ENCODE results near the gene PCDHA10. TPM values are rescaled to one million over a fixed set of nuclear protein-coding genes. Genes with fewer than 3 reads are reported as not detected.

PCDHA10 gene
- total RNA-seq, 2 donors from 2014 or later = 0.28 to 0.41 TPM

- no peak for DNase-seq (ENCODE audit: low spot score)
- no peak overlapping the region for H3K27ac ChIP-seq
- H3K36me3 ChIP-seq = no peaks in the 10 kb centered on the region
- H3K27me3 ChIP-seq (replicated peaks; ENCODE audit: insufficient read depth) = no peaks in the 10 kb centered on the region
- H3K9me3 ChIP-seq = peaks cover 36% of the 10 kb centered on the region
- H3K4me3 ChIP-seq = no peak overlapping the region
- ATAC-seq (ENCODE audit: insufficient number of reproducible peaks, low FRiP score, low read depth) = no peak
- no peak for TF ChIP-seq CTCF (IDR thresholded peaks at IDR 0.05)
- H3K4me1 ChIP-seq (ENCODE audit: control insufficient read depth in 1 of 2, low read depth in 2 of 2) = no peaks in the 10 kb centered on the region
Observed at GRCh38 chr5:140882591-140882899, 26.8 kb downstream of the PCDHA10 start.

GRCh38 chr5:140883373-140883772 is 27.7 kb downstream of the PCDHA10 start:
- ATAC-seq (ENCODE audit: insufficient number of reproducible peaks, low FRiP score, low read depth) (no peak), DNase-seq (ENCODE audit: low spot score) (no peak)
- Histone ChIP-seq H3K4me3 (no peak overlapping the region), H3K4me1 (ENCODE audit: control insufficient read depth in 1 of 2, low read depth in 2 of 2) (no peaks in the 10 kb centered on the region), H3K27me3 (replicated peaks; ENCODE audit: insufficient read depth) (no peaks in the 10 kb centered on the region), H3K36me3 (no peaks in the 10 kb centered on the region), H3K27ac (no peak overlapping the region), H3K9me3 (peaks cover 36% of the 10 kb centered on the region)
- TF ChIP-seq CTCF (IDR thresholded peaks at IDR 0.05) = no peak

GRCh38 chr5:140883927-140884697 is 28.4 kb downstream of the PCDHA10 start:
- no peak for TF ChIP-seq CTCF (IDR thresholded peaks at IDR 0.05)
- no peak overlapping the region for H3K4me3 ChIP-seq
- H3K27me3 ChIP-seq (replicated peaks; ENCODE audit: insufficient read depth) = no peaks in the 10 kb centered on the region
- no peak for ATAC-seq (ENCODE audit: insufficient number of reproducible peaks, low FRiP score, low read depth)
- H3K9me3 ChIP-seq = peaks cover 36% of the 10 kb centered on the region
- no peaks in the 10 kb centered on the region for H3K4me1 ChIP-seq (ENCODE audit: control insufficient read depth in 1 of 2, low read depth in 2 of 2)
- no peak overlapping the region for H3K27ac ChIP-seq
- no peaks in the 10 kb centered on the region for H3K36me3 ChIP-seq
- no peak for DNase-seq (ENCODE audit: low spot score)

GRCh38 chr5:140916325-140916724 is 60.6 kb downstream of the PCDHA10 start:
- Histone ChIP-seq H3K4me1 (ENCODE audit: control insufficient read depth in 1 of 2, low read depth in 2 of 2) (no peaks in the 10 kb centered on the region), H3K4me3 (no peak overlapping the region), H3K9me3 (no peaks in the 10 kb centered on the region), H3K27ac (no peak overlapping the region), H3K27me3 (replicated peaks; ENCODE audit: insufficient read depth) (no peaks in the 10 kb centered on the region), H3K36me3 (no peaks in the 10 kb centered on the region)
- no peak for DNase-seq (ENCODE audit: low spot score)
- TF ChIP-seq CTCF (IDR thresholded peaks at IDR 0.05) = no peak
- ATAC-seq (ENCODE audit: insufficient number of reproducible peaks, low FRiP score, low read depth) = no peak

Other genes with a start within 250 kb of the PCDHA10 start
- gene CD14, start 222.7 kb upstream of the PCDHA10 start, total RNA-seq = 100 to 1,000 TPM in 1 of 2 donors, 10 to 100 TPM in 1; 96.6 to 235 TPM
- 10 to 100 TPM; 11.4 to 13.5 TPM for gene TMCO6, start 216.4 kb upstream of the PCDHA10 start, total RNA-seq
- gene NDUFA2, start 208.3 kb upstream of the PCDHA10 start, total RNA-seq = 10 to 100 TPM; 19.9 to 26.4 TPM
- 100 to 1,000 TPM in 1 of 2 donors, 10 to 100 TPM in 1; 95.3 to 108 TPM for gene IK, start 208.1 kb upstream of the PCDHA10 start, total RNA-seq
- 10 to 100 TPM; 24.6 to 26.1 TPM for gene WDR55, start 191.0 kb upstream of the PCDHA10 start, total RNA-seq
- gene DND1, start 182.3 kb upstream of the PCDHA10 start, total RNA-seq = 1 to 10 TPM in 1 of 2 donors, under 1 TPM in 1; 0.54 to 1.8 TPM
- 10 to 100 TPM; 46.4 to 68.2 TPM for gene HARS1, start 164.5 kb upstream of the PCDHA10 start, total RNA-seq
- gene HARS2, start 164.4 kb upstream of the PCDHA10 start, total RNA-seq = 10 to 100 TPM; 26.0 to 69.0 TPM
- gene ZMAT2, start 155.4 kb upstream of the PCDHA10 start, total RNA-seq = 10 to 100 TPM; 32.0 to 50.4 TPM
- not detected for gene PCDHA1, start 69.8 kb upstream of the PCDHA10 start, total RNA-seq
- gene PCDHA2, start 61.0 kb upstream of the PCDHA10 start, total RNA-seq = under 1 TPM in 1 of 2 donors, not detected in 1; 0.85 TPM
- gene PCDHA3, start 54.8 kb upstream of the PCDHA10 start, total RNA-seq = 1 to 10 TPM in 1 of 2 donors, under 1 TPM in 1; 0.68 to 2.0 TPM
- under 1 TPM; 0.78 to 0.81 TPM for gene PCDHA4, start 48.8 kb upstream of the PCDHA10 start, total RNA-seq
- gene PCDHA5, start 34.3 kb upstream of the PCDHA10 start, total RNA-seq = under 1 TPM; 0.14 to 0.85 TPM
- gene PCDHA6, start 27.9 kb upstream of the PCDHA10 start, total RNA-seq = 1 to 10 TPM in 1 of 2 donors, under 1 TPM in 1; 0.14 to 5.2 TPM
- gene PCDHA7, start 21.6 kb upstream of the PCDHA10 start, total RNA-seq = under 1 TPM; 0.42 to 0.54 TPM
- gene PCDHA8, start 14.7 kb upstream of the PCDHA10 start, total RNA-seq = under 1 TPM in 1 of 2 donors, not detected in 1; 0.14 TPM
- 1 to 10 TPM in 1 of 2 donors, under 1 TPM in 1; 0.35 to 1.1 TPM for gene PCDHA9, start 7.5 kb upstream of the PCDHA10 start, total RNA-seq
- gene PCDHA11, start 13.1 kb downstream of the PCDHA10 start, total RNA-seq = under 1 TPM; 0.14 to 0.21 TPM
- under 1 TPM; 0.21 to 0.68 TPM for gene PCDHA12, start 19.4 kb downstream of the PCDHA10 start, total RNA-seq
- gene PCDHA13, start 26.2 kb downstream of the PCDHA10 start, total RNA-seq = under 1 TPM; 0.54 to 0.56 TPM
- gene PCDHAC1, start 70.4 kb downstream of the PCDHA10 start, total RNA-seq = 1 to 10 TPM in 1 of 2 donors, under 1 TPM in 1; 0.71 to 1.2 TPM
- gene PCDHAC2, start 110.6 kb downstream of the PCDHA10 start, total RNA-seq = under 1 TPM in 1 of 2 donors, not detected in 1; 0.71 TPM
- gene PCDHB1, start 195.5 kb downstream of the PCDHA10 start, total RNA-seq = not detected
- 1 to 10 TPM; 2.3 to 4.6 TPM for gene PCDHB2, start 238.7 kb downstream of the PCDHA10 start, total RNA-seq
- gene PCDHB3, start 244.6 kb downstream of the PCDHA10 start, total RNA-seq = 1 to 10 TPM; 2.3 to 3.7 TPM